Astrocyte (in vitro differentiated cells and primary cell): ENCODE measurements around the gene LIPI. TPM values are rescaled to one million over a fixed set of nuclear protein-coding genes. Genes with fewer than 3 reads are reported as not detected.
"Not testable (repeated sequence)": the region's sequence is repeated elsewhere in the genome, so short reads cannot be mapped to it uniquely, and the experiment has no call there.

Experiments
- DNase-seq: peaks from one replicate; pipeline ENCODE4 v3.0.0-alpha.2; 2010; ENCODE audit warnings: low read depth
- FAIRE-seq: peaks from 2 replicates; lab custom pipeline; 2011; peaks lifted over from hg19 to GRCh38; lab: Jason Lieb, UNC
- H2AFZ ChIP-seq: 2 replicates; pipeline ENCODE4 v1.6.0; 2012; ENCODE audit warnings: low read depth, low read length, inconsistent platforms
- H3K27ac ChIP-seq: 2 replicates; pipeline ENCODE4 v1.5.1; 2011; ENCODE audit warnings: low read depth, low read length, inconsistent platforms
- H3K27me3 ChIP-seq: 2 replicates; pipeline ENCODE4 v1.6.0; 2011; ENCODE audit warnings: low read length, inconsistent platforms; ENCODE audit not compliant: insufficient read depth
- H3K36me3 ChIP-seq: 2 replicates; pipeline ENCODE4 v1.5.1; 2011; ENCODE audit warnings: low read length, inconsistent platforms; ENCODE audit not compliant: insufficient read depth
- H3K4me1 ChIP-seq: 2 replicates; pipeline ENCODE4 v1.5.1; 2011; ENCODE audit warnings: low read length, inconsistent platforms; ENCODE audit not compliant: insufficient read depth
- H3K4me2 ChIP-seq: 2 replicates; pipeline ENCODE4 v1.6.0; 2012; ENCODE audit warnings: low read length, inconsistent platforms
- H3K4me3 ChIP-seq: 2 replicates; pipeline ENCODE4 v1.5.1; 2011; ENCODE audit warnings: low read depth, mild to moderate bottlenecking, low read length, inconsistent platforms; ENCODE audit not compliant: insufficient read depth
- H3K79me2 ChIP-seq: 2 replicates; pipeline ENCODE4 v1.6.0; 2012; ENCODE audit warnings: mild to moderate bottlenecking, low read length, inconsistent platforms; ENCODE audit not compliant: insufficient read depth
- H3K9ac ChIP-seq: 2 replicates; pipeline ENCODE4 v1.6.0; 2012; ENCODE audit warnings: mild to moderate bottlenecking, low read length, inconsistent platforms
- H3K9me3 ChIP-seq: 2 replicates; pipeline ENCODE4 v1.5.1; 2012; ENCODE audit warnings: low read depth, mild to moderate bottlenecking, low read length, inconsistent platforms; ENCODE audit not compliant: insufficient read depth
- H4K20me1 ChIP-seq: 2 replicates; pipeline ENCODE4 v1.6.0; 2012; ENCODE audit warnings: low read length, inconsistent platforms; ENCODE audit not compliant: insufficient read depth
- H3K27ac Mint-ChIP-seq: one replicate; pipeline ENCODE4 v1.8.0; 2021; ENCODE audit warnings: mild to moderate bottlenecking, mixed read lengths; ENCODE audit not compliant: unreplicated experiment
- H3K27me3 Mint-ChIP-seq: one replicate; pipeline ENCODE4 v1.8.0; 2021; ENCODE audit warnings: low read depth, mixed read lengths; ENCODE audit not compliant: unreplicated experiment
- H3K36me3 Mint-ChIP-seq: one replicate; pipeline ENCODE4 v1.8.0; 2021; ENCODE audit warnings: low read depth, mixed read lengths; ENCODE audit not compliant: unreplicated experiment
- H3K4me1 Mint-ChIP-seq: one replicate; pipeline ENCODE4 v1.8.0; 2021; ENCODE audit warnings: low read depth, mixed read lengths; ENCODE audit not compliant: unreplicated experiment
- H3K4me3 Mint-ChIP-seq: one replicate; pipeline ENCODE4 v1.8.0; 2021; ENCODE audit warnings: mild to moderate bottlenecking, moderate library complexity, mixed read lengths; ENCODE audit not compliant: unreplicated experiment
- H3K9me3 Mint-ChIP-seq: one replicate; pipeline ENCODE4 v1.8.0; 2021; ENCODE audit warnings: mild to moderate bottlenecking, mixed read lengths; ENCODE audit not compliant: unreplicated experiment
- CTCF ChIP-seq: IDR thresholded peaks from 2 replicates; pipeline ENCODE4 v1.5.1; 2011; ENCODE audit warnings: low read depth, mild to moderate bottlenecking, inconsistent platforms, low read length, moderate library complexity; ENCODE audit not compliant: insufficient read depth
- EZH2 ChIP-seq: IDR thresholded peaks from 2 replicates; pipeline ENCODE4 v1.6.1; 2012; ENCODE audit warnings: mild to moderate bottlenecking, low read length, inconsistent platforms; ENCODE audit not compliant: insufficient read depth
- total RNA-seq: library from RNA; stranded (reverse); gene quantifications from 2 replicates; pipeline ENCODE4 v1.2.1, GENCODE V29; 2021

LIPI gene
- total RNA-seq, 1 donor from 2014 or later = not detected

GRCh38 chr21:14070968-14071367, 139.8 kb downstream of the LIPI start:
- H3K4me2 ChIP-seq = no peak overlapping the region
- no peak overlapping the region for H3K27ac ChIP-seq
- H3K9me3 Mint-ChIP-seq = no peaks in the 10 kb centered on the region
- H3K36me3 Mint-ChIP-seq = no peaks in the 10 kb centered on the region
- H3K4me1 Mint-ChIP-seq = no peaks in the 10 kb centered on the region
- no peaks in the 10 kb centered on the region for H3K27me3 ChIP-seq
- H3K9me3 ChIP-seq = no peaks in the 10 kb centered on the region
- no peak overlapping the region for H2AFZ ChIP-seq
- H3K4me1 ChIP-seq = no peaks in the 10 kb centered on the region
- H3K27me3 Mint-ChIP-seq = peaks cover 3% of the 10 kb centered on the region
- no peak for TF ChIP-seq CTCF
- no peak for TF ChIP-seq EZH2
- DNase-seq (no peak), FAIRE-seq (no peak)
- H3K36me3 ChIP-seq = no peaks in the 10 kb centered on the region
- no peaks in the 10 kb centered on the region for H4K20me1 ChIP-seq
- no peak overlapping the region for H3K4me3 ChIP-seq
- no peak overlapping the region for H3K27ac Mint-ChIP-seq
- no peak overlapping the region for H3K4me3 Mint-ChIP-seq
- no peak overlapping the region for H3K9ac ChIP-seq
- H3K79me2 ChIP-seq = no peaks in the 10 kb centered on the region

- Mint-ChIP-seq H3K4me1 (no peaks in the 10 kb centered on the region), H3K36me3 (no peaks in the 10 kb centered on the region), H3K27ac (no peak overlapping the region), H3K27me3 (peaks cover 3% of the 10 kb centered on the region), H3K4me3 (no peak overlapping the region), H3K9me3 (no peaks in the 10 kb centered on the region)
- Histone ChIP-seq H4K20me1 (no peaks in the 10 kb centered on the region), H3K27ac (no peak overlapping the region), H3K27me3 (no peaks in the 10 kb centered on the region), H3K4me2 (no peak overlapping the region), H3K4me1 (no peaks in the 10 kb centered on the region), H3K9ac (no peak overlapping the region), H3K79me2 (no peaks in the 10 kb centered on the region), H3K36me3 (no peaks in the 10 kb centered on the region), H3K4me3 (no peak overlapping the region), H3K9me3 (no peaks in the 10 kb centered on the region), H2AFZ (no peak overlapping the region)
- DNase-seq (no peak), FAIRE-seq (no peak)
- TF ChIP-seq CTCF (no peak), EZH2 (no peak)
Observed at GRCh38 chr21:14070049-14070893, 140.5 kb downstream of the LIPI start.

GRCh38 chr21:14064296-14064645, 146.5 kb downstream of the LIPI start:
- Histone ChIP-seq H3K9me3 (no peaks in the 10 kb centered on the region), H3K4me1 (no peaks in the 10 kb centered on the region), H3K79me2 (no peaks in the 10 kb centered on the region), H3K36me3 (no peaks in the 10 kb centered on the region), H4K20me1 (no peaks in the 10 kb centered on the region), H3K27ac (no peak overlapping the region), H3K9ac (no peak overlapping the region), H3K4me2 (peak overlapping the region; percentile 79), H2AFZ (no peak overlapping the region), H3K4me3 (peak overlapping the region; percentile 28), H3K27me3 (no peaks in the 10 kb centered on the region)
- no peak for FAIRE-seq
- no peak for DNase-seq
- Mint-ChIP-seq H3K27me3 (peaks cover 3% of the 10 kb centered on the region), H3K4me1 (no peaks in the 10 kb centered on the region), H3K4me3 (peak overlapping the region; percentile 95), H3K9me3 (no peaks in the 10 kb centered on the region), H3K27ac (peak overlapping the region; percentile 94), H3K36me3 (no peaks in the 10 kb centered on the region)
- TF ChIP-seq EZH2 = no peak
- TF ChIP-seq CTCF = no peak

- not testable (repeated sequence) for H3K9me3 Mint-ChIP-seq, H3K27me3 ChIP-seq, H3K4me1 ChIP-seq, H3K9ac ChIP-seq, H3K79me2 ChIP-seq, H3K9me3 ChIP-seq, DNase-seq, H3K27me3 Mint-ChIP-seq, H3K27ac ChIP-seq, FAIRE-seq, H3K36me3 Mint-ChIP-seq, H3K36me3 ChIP-seq, H4K20me1 ChIP-seq, H3K4me1 Mint-ChIP-seq
- Histone ChIP-seq H3K4me3 (peak overlapping the region; percentile 28), H3K4me2 (peak overlapping the region; percentile 79), H2AFZ (peak overlapping the region; percentile 41)
- Mint-ChIP-seq H3K27ac (peak overlapping the region; percentile 94), H3K4me3 (peak overlapping the region; percentile 95)
Observed at GRCh38 chr21:14063620-14064295, 147.0 kb downstream of the LIPI start.
